Naive thymus-derived CD4-positive, alpha-beta T cell (primary cell): ENCODE data around the gene UGT1A6. TPM values are rescaled to one million over a fixed set of nuclear protein-coding genes. Genes with fewer than 3 reads are reported as not detected.

Experiments used
- ATAC-seq: fragments of 150-1000 bp; cut with Tn5 transposase; 2 replicates; pipeline ENCODE4 v1.10.0; 2021; ENCODE audit warnings: mild to moderate bottlenecking, moderate library complexity
- CTCF ChIA-PET: fragments of 350-600 bp; sonication (Branson Sonifier 250); formaldehyde crosslinking; loops from one replicate; lab custom pipeline; 2021; ENCODE audit warnings: antibody characterized with exemption; lab: Charles Lee
- POLR2A ChIA-PET: fragments of 350-600 bp; sonication (Branson Sonifier 250); formaldehyde crosslinking; loops from one replicate; lab custom pipeline; 2021; ENCODE audit warnings: antibody characterized with exemption, inconsistent platforms; lab: Charles Lee
- DNase-seq, 9 donors: peaks; one replicate each; pipeline versions ENCODE4 v3.0.0 to v3.0.0-alpha.2; 2020 to 2022; ENCODE audit warnings: mixed read lengths in 1 of 9
- H3K27ac ChIP-seq: one replicate; pipeline ENCODE4 v1.7.0; 2013; ENCODE audit warnings: mild to moderate bottlenecking, low read depth, low read length, moderate library complexity
- H3K27me3 ChIP-seq, 2 donors: one replicate each; pipeline ENCODE4 v1.7.0; 2013; ENCODE audit warnings: low read length in 2 of 2, mild to moderate bottlenecking in 2 of 2, moderate library complexity in 2 of 2; ENCODE audit not compliant: control insufficient read depth in 2 of 2, insufficient read depth in 2 of 2
- H3K36me3 ChIP-seq, 3 experiments: 1 replicate in 2 of 3; 2 replicates in 1 of 3; pipeline ENCODE4 v1.7.0; 2013; ENCODE audit warnings: low read length in 3 of 3, mild to moderate bottlenecking in 3 of 3, moderate library complexity in 1 of 3; ENCODE audit not compliant: insufficient read depth in 3 of 3, control insufficient read depth in 2 of 3
- H3K4me1 ChIP-seq, 2 donors: one replicate each; pipeline ENCODE4 v1.7.0; 2013; ENCODE audit warnings: low read length in 2 of 2, mild to moderate bottlenecking in 2 of 2, moderate library complexity in 1 of 2; ENCODE audit not compliant: control insufficient read depth in 2 of 2, insufficient read depth in 2 of 2
- H3K4me3 ChIP-seq: 2 replicates; pipeline ENCODE4 v1.7.0; 2013; ENCODE audit warnings: mild to moderate bottlenecking, low read length
- H3K9me3 ChIP-seq, 3 experiments: 1 replicate in 2 of 3; 2 replicates in 1 of 3; pipeline ENCODE4 v1.7.0; 2013; ENCODE audit warnings: low read length in 3 of 3; ENCODE audit not compliant: control insufficient read depth in 2 of 3
- H3K27ac Mint-ChIP-seq, 9 donors: one replicate each; pipeline ENCODE4 v1.8.0; 2020 to 2022; ENCODE audit warnings: mixed read lengths in 9 of 9, mild to moderate bottlenecking in 8 of 9, moderate library complexity in 5 of 9, inconsistent platforms in 2 of 9
- H3K27me3 Mint-ChIP-seq, 5 donors: one replicate each; pipeline ENCODE4 v1.8.0; 2021 to 2022; ENCODE audit warnings: mixed read lengths in 5 of 5, mild to moderate bottlenecking in 1 of 5
- H3K36me3 Mint-ChIP-seq, 5 donors: one replicate each; pipeline ENCODE4 v1.8.0; 2020 to 2022; ENCODE audit warnings: mixed read lengths in 5 of 5, mild to moderate bottlenecking in 3 of 5, inconsistent platforms in 1 of 5
- H3K4me1 Mint-ChIP-seq, 7 donors: one replicate each; pipeline ENCODE4 v1.8.0; 2020 to 2022; ENCODE audit warnings: mixed read lengths in 7 of 7, mild to moderate bottlenecking in 3 of 7, inconsistent platforms in 1 of 7
- H3K4me3 Mint-ChIP-seq, 10 donors: one replicate each; pipeline ENCODE4 v1.8.0; 2020 to 2022; ENCODE audit warnings: mild to moderate bottlenecking in 10 of 10, mixed read lengths in 10 of 10, moderate library complexity in 6 of 10, inconsistent platforms in 2 of 10
- H3K9me3 Mint-ChIP-seq, 11 donors: one replicate each; pipeline ENCODE4 v1.8.0; 2020 to 2022; ENCODE audit warnings: mixed read lengths in 11 of 11, mild to moderate bottlenecking in 4 of 11, inconsistent platforms in 1 of 11, moderate library complexity in 1 of 11
- intact Hi-C, 2 donors: fragments of 100-400 bp; cut with micrococcal nuclease; formaldehyde crosslinking; loops; one replicate each; pipeline ENCODE4 v1.15.1; 2023
- polyA plus RNA-seq, 2 donors: library from polyadenylated mRNA; unstranded; fragments of 300-500 nt; fragmentation: Illumina TruSeq; gene quantifications; one replicate each; pipeline ENCODE4 v1.2.3, GENCODE V29; 2021
- total RNA-seq, 6 experiments: library from RNA in 5 of 6; stranded (reverse) in 5 of 6; gene quantifications; 1 replicate in 5 of 6; 2 replicates in 1 of 6; pipeline ENCODE4 v1.2.3 and lab custom pipeline; 2021 to 2026

The UGT1A6 gene
- total and polyA plus RNA-seq, 7 experiments from 2014 or later = not detected

DNA sequence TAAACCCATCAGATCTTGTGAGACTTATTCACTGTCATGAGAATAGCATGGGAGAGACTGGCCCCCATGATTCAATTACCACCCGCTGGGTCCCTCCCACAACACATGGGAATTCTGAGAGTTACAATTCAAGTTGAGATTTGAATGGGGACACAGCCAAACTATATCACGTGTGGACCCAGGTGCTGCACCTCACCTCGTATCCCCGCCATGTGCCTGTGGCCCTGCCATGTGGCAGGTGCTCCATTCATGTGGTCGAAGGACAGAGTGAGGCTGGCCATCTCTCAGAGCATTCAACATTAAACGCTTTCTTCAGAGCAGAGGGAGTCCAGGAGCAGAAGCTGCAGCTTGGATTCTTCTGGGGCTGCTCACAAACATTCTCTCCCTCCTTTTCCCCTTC lies 117.7 kb downstream of the UGT1A6 start:
- H3K27me3 ChIP-seq = no peaks in the 10 kb centered on the region
- peaks cover 4 to 20% (median 10%) of the 10 kb centered on the region in 5 donors for H3K27me3 Mint-ChIP-seq
- no peak overlapping the region for H3K4me3 Mint-ChIP-seq
- H3K4me1 Mint-ChIP-seq = no peaks in the 10 kb centered on the region
- no peak overlapping the region for H3K4me3 ChIP-seq
- POLR2A ChIA-PET = no interaction called here
- no peaks in the 10 kb centered on the region for H3K36me3 ChIP-seq
- H3K9me3 Mint-ChIP-seq = peaks cover 0 to 1% (median 0%) of the 10 kb centered on the region in 11 donors
- DNase-seq = peak in 1 of 9 donors; percentile 9
- intact Hi-C loops = no loop called here
- CTCF ChIA-PET = no interaction called here
- H3K4me1 ChIP-seq = no peaks in the 10 kb centered on the region
- H3K36me3 Mint-ChIP-seq = no peaks in the 10 kb centered on the region
- H3K27ac ChIP-seq = no peak overlapping the region
- H3K9me3 ChIP-seq = no peaks in the 10 kb centered on the region
- no peak for ATAC-seq
- no peak overlapping the region for H3K27ac Mint-ChIP-seq

DNA sequence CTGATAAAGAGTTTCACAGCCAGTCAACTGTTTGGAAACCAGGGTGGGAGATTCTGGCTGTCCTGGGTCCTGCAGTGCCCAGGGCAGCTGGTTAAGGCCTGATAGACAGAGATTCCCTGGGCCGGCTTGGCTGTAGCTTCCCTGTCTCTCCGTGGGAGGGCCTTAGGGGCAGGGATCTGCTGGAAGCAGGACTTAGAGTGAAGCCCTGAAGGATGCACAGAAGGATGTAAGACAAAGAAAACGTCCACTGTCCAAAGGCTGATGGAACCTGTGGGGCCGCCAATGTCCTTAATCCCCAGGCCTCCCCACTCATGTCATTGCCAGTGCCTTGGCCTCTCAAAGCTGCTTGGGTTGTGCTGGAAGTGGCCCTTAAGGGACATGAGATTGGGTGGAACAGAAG lies 118.4 kb downstream of the UGT1A6 start:
- ATAC-seq = no peak
- no peak overlapping the region for H3K27ac Mint-ChIP-seq
- intact Hi-C loops = no loop called here
- no peaks in the 10 kb centered on the region for H3K36me3 Mint-ChIP-seq
- H3K4me1 ChIP-seq = no peaks in the 10 kb centered on the region
- no peak overlapping the region for H3K4me3 ChIP-seq
- H3K27ac ChIP-seq = no peak overlapping the region
- DNase-seq = peak in 1 of 9 donors; percentile 0
- peaks cover 4 to 22% (median 10%) of the 10 kb centered on the region in 5 donors for H3K27me3 Mint-ChIP-seq
- H3K27me3 ChIP-seq = no peaks in the 10 kb centered on the region
- POLR2A ChIA-PET = no interaction called here
- no peaks in the 10 kb centered on the region for H3K36me3 ChIP-seq
- peaks cover 0 to 1% (median 0%) of the 10 kb centered on the region in 11 donors for H3K9me3 Mint-ChIP-seq
- no peaks in the 10 kb centered on the region for H3K4me1 Mint-ChIP-seq
- CTCF ChIA-PET = no interaction called here
- H3K9me3 ChIP-seq = no peaks in the 10 kb centered on the region
- no peak overlapping the region for H3K4me3 Mint-ChIP-seq

DNA sequence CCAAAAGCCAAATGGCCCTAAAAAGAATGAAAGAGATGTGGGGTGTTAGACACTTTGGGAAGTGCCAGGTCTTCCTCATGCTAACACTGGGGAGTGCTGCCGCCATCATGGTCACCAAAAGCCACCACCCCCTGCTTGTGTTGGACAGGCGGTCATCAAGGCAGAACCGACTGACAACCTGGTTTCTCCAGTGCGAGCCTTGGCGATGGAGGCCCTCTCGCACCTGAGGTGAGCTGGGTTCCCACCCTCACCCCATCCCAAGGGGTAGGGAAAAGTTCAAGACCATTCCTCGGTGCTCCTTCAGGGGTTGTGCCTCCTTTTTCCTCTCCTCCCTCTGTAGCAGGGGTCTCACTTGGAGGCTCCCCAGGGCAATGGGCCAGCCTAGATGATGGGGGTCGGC lies 119.0 kb downstream of the UGT1A6 start:
- no peaks in the 10 kb centered on the region for H3K27me3 ChIP-seq
- H3K36me3 ChIP-seq = no peaks in the 10 kb centered on the region
- Mint-ChIP-seq H3K4me3 (no peak overlapping the region), H3K9me3 (peaks cover 0 to 1% (median 0%) of the 10 kb centered on the region in 11 donors), H3K27ac (no peak overlapping the region), H3K36me3 (no peaks in the 10 kb centered on the region), H3K4me1 (no peaks in the 10 kb centered on the region), H3K27me3 (peaks cover 4 to 26% (median 10%) of the 10 kb centered on the region in 5 donors)
- H3K4me1 ChIP-seq = no peaks in the 10 kb centered on the region
- ATAC-seq (no peak), DNase-seq (peak in 2 of 9 donors; percentile 3 to 13)
- ChIA-PET POLR2A (no interaction called here), CTCF (no interaction called here)
- intact Hi-C loops = no loop called here
- H3K4me3 ChIP-seq = no peak overlapping the region
- H3K27ac ChIP-seq = no peak overlapping the region
- H3K9me3 ChIP-seq = no peaks in the 10 kb centered on the region

DNA sequence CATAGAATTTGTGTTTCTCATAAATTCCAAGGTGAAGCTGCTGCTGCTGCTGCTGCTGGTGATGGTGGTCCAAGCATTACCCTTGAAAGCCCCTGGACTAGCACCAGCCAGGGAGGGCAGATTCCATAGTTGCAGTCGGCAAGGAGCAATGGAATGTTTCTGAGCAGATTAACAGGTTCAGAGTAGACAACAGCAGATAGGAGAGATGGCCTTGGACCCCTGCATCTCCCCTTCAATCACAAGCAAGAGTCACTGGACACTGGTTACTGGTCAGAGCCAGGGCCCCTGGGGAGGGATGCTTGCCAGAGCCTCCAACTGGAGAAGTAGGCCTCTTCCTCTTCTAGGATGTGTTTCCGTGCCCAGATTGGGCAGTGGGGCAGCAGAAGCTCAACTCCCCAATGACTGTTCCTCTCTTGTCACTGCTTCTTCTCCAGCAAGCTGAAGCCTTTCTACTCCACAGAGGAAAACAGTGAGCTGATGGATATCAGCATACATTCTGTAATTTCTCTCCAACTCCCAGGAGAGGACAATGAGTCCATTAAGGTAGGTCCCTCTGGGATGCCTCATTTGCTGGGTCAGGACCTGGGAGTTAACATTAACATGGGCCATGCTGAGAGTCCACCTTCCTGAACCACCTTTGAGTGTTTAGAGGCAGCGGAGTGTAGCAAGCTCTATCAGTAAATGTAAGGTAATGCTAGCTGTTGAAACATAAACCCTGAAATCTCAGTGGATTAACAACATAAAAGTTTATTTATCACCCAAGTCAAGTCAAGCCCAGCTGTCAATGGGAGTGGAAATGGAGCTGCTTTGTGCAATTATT lies 120.8 kb downstream of the UGT1A6 start:
- no peaks in the 10 kb centered on the region for H3K4me1 Mint-ChIP-seq
- no peak for ATAC-seq
- H3K9me3 Mint-ChIP-seq = peaks cover 0 to 1% (median 0%) of the 10 kb centered on the region in 11 donors
- H3K27me3 Mint-ChIP-seq = peaks cover 9 to 30% (median 10%) of the 10 kb centered on the region in 5 donors
- no peaks in the 10 kb centered on the region for H3K36me3 Mint-ChIP-seq
- H3K27ac ChIP-seq = no peak overlapping the region
- no peaks in the 10 kb centered on the region for H3K36me3 ChIP-seq
- no peak overlapping the region for H3K4me3 Mint-ChIP-seq
- no peaks in the 10 kb centered on the region for H3K4me1 ChIP-seq
- H3K9me3 ChIP-seq = no peaks in the 10 kb centered on the region
- no peak overlapping the region for H3K27ac Mint-ChIP-seq
- CTCF ChIA-PET = no interaction called here
- no peak overlapping the region for H3K4me3 ChIP-seq
- intact Hi-C loops = no loop called here
- no peak for DNase-seq
- H3K27me3 ChIP-seq = no peaks in the 10 kb centered on the region
- POLR2A ChIA-PET = no interaction called here

DNA sequence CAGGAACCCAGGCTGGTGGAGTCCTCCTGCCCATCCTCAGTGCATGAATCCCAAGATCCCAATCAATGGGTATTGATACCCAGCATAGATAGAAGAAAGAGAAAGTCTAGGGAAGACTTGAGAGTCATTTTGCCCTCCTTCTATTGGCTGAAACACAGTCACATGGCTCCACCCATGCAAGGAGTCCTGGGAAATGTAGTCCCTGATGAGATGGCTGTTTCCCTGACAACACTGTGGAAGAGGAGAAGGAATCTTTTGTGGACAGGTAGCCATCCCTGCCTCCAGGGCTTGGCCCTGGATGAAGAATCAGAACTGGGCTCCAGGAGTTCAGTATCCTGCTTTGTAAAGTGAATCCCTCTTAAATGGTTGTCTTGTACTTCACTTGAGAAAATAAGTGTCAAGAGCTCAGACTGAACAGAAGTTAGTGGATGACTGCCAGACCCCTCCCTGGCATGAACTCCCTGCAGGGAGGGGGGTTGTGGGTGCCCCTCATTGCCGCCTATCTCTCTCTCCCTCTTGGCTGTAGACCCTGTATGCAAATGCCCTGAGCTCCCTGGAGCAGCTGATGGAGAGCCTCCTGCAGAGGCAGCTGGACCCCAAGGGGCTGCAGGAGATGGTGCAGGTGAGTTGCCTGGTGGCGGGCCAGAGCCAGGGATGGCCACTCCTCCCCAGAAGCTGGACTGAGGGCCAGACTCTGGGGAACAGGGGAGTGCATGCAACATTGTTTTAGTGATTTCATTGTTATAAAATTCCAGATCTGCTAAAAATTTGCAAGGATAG lies 121.6 kb downstream of the UGT1A6 start:
- H3K4me3 ChIP-seq = no peak overlapping the region
- no peaks in the 10 kb centered on the region for H3K9me3 ChIP-seq
- H3K4me3 Mint-ChIP-seq = no peak overlapping the region
- H3K27me3 Mint-ChIP-seq = peaks cover 7 to 34% (median 10%) of the 10 kb centered on the region in 5 donors
- no peaks in the 10 kb centered on the region for H3K36me3 Mint-ChIP-seq
- no peak for DNase-seq
- no peak overlapping the region for H3K27ac Mint-ChIP-seq
- CTCF ChIA-PET = no interaction called here
- no peaks in the 10 kb centered on the region for H3K4me1 ChIP-seq
- POLR2A ChIA-PET = no interaction called here
- peaks cover 0 to 1% (median 0%) of the 10 kb centered on the region in 11 donors for H3K9me3 Mint-ChIP-seq
- H3K36me3 ChIP-seq = no peaks in the 10 kb centered on the region
- H3K4me1 Mint-ChIP-seq = no peaks in the 10 kb centered on the region
- H3K27ac ChIP-seq = no peak overlapping the region
- H3K27me3 ChIP-seq = no peaks in the 10 kb centered on the region
- intact Hi-C loops = no loop called here
- no peak for ATAC-seq

DNA sequence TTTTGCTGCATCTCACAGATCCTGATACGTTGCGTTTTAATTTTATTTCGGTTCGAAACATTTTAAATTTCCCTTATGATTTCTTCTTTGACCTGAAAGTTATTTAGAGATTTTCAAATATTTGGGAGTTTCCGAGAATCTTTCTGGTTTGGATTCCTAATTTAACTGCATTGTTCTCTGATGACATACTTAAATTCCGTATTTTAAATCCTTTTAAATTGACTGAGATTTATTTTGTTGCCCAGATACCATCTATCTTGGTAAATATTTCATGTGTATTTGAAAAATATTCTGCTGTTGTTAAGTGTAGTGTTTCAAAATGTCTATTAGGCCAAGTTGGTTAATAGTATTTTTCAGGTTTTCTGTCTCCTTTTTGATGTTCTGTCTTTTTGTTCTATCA lies 123.2 kb downstream of the UGT1A6 start:
- ChIA-PET POLR2A (no interaction called here), CTCF (no interaction called here)
- Histone ChIP-seq H3K27me3 (no peaks in the 10 kb centered on the region), H3K36me3 (no peaks in the 10 kb centered on the region), H3K9me3 (no peaks in the 10 kb centered on the region), H3K27ac (no peak overlapping the region), H3K4me3 (no peak overlapping the region), H3K4me1 (no peaks in the 10 kb centered on the region)
- no peak for ATAC-seq
- Mint-ChIP-seq H3K36me3 (no peaks in the 10 kb centered on the region), H3K27ac (no peak overlapping the region), H3K9me3 (peaks cover 0 to 1% (median 0%) of the 10 kb centered on the region in 11 donors), H3K4me3 (no peak overlapping the region), H3K4me1 (no peaks in the 10 kb centered on the region), H3K27me3 (peaks cover 4 to 23% (median 5%) of the 10 kb centered on the region in 5 donors)
- no peak for DNase-seq
- intact Hi-C loops = no loop called here
